22Rv1 (cell line): ENCODE results near the gene LY6G5B.

ENCODE experiments used
- CTCF ChIP-seq: fragments of 450-650 bp; IDR thresholded peaks from 2 replicates; pipeline ENCODE4 v1.5.1; 2017; ENCODE audit warnings: mild to moderate bottlenecking
- ZFX ChIP-seq: fragments of 450-650 bp; IDR thresholded peaks from 2 replicates; pipeline ENCODE4 v1.6.1; 2017; ENCODE audit warnings: antibody characterized with exemption, borderline replicate concordance

- TF ChIP-seq CTCF, result no peak
- TF ChIP-seq ZFX, result no peak
These were observed 42.8 kb upstream of the LY6G5B start for GRCh38 chr6:31626952-31627351.
